ENCODE results near the gene TRAPPC13. TPM values are rescaled to one million over a fixed set of nuclear protein-coding genes. Genes with fewer than 3 reads are reported as not detected.
A peak's percentile ranks its signal among the peaks of the same experiment; 100 is the strongest.

The TRAPPC13 gene
- total and polyA plus RNA-seq, 2 of the 13 experiments (the other 11 are each of a cell fraction or from before 2014, with no cell fraction given), result 8.4 to 19.6 TPM

GRCh38 chr5:65624571-65625555, at the start of gene TRAPPC13, which contains the start of gene SHLD3 (continued):
- no peak for TF ChIP-seq ZNF333 (CRISPR knock-in tag; IDR thresholded peaks at IDR 0.05; ENCODE audit: borderline replicate concordance)
- no peak for TF ChIP-seq ZNF879 (CRISPR knock-in tag; IDR thresholded peaks at IDR 0.05)
- TF ChIP-seq ZNF331 (CRISPR knock-in tag; IDR thresholded peaks at IDR 0.05), result peak; percentile 60; the same call in 1 of the 2 replicates
- TF ChIP-seq CREB3 (CRISPR knock-in tag; IDR thresholded peaks at IDR 0.05), result 0 out of 2 replicates have a peak, but pooled peaks have one; percentile 19
- peak; percentile 19 for TF ChIP-seq RBM22 (optimal IDR thresholded peaks at IDR 0.05; ENCODE audit: low read length)
- TF ChIP-seq SATB2 (CRISPR knock-in tag; IDR thresholded peaks at IDR 0.05), result 0 out of 2 replicates have a peak, but pooled peaks have one; percentile 14
- TF ChIP-seq PATZ1 (CRISPR knock-in tag; IDR thresholded peaks at IDR 0.05), result peak; percentile 39; the same call in 1 of the 2 replicates
- peak; percentile 94 for TF ChIP-seq GABPB1 (CRISPR knock-in tag; IDR thresholded peaks at IDR 0.05)
- TF ChIP-seq SUZ12 (IDR thresholded peaks at IDR 0.05; ENCODE audit: low read depth, low read length), result peak; percentile 51
- no peak for TF ChIP-seq ZNF484 (CRISPR knock-in tag; IDR thresholded peaks at IDR 0.05; ENCODE audit: borderline replicate concordance, low read depth)
- no peak for TF ChIP-seq RFXAP (CRISPR knock-in tag; IDR thresholded peaks at IDR 0.05; ENCODE audit: borderline replicate concordance)
- peak; percentile 71 for TF ChIP-seq DMAP1 (CRISPR knock-in tag; IDR thresholded peaks at IDR 0.05)
- TF ChIP-seq ZNF513 (CRISPR knock-in tag; conservative IDR thresholded peaks at IDR 0.05), result no peak
- TF ChIP-seq RXRA (CRISPR knock-in tag; IDR thresholded peaks at IDR 0.05), result 0 out of 2 replicates have a peak, but pooled peaks have one; percentile 21
- TF ChIP-seq NFIC (IDR thresholded peaks at IDR 0.05; ENCODE audit: low read length), result peak; percentile 65; the same call in 1 of the 2 replicates
- TF ChIP-seq CCDC6 (CRISPR knock-in tag; IDR thresholded peaks at IDR 0.05), result 0 out of 2 replicates have a peak, but pooled peaks have one; percentile 29
- no peak for TF ChIP-seq GMEB2 (CRISPR knock-in tag; IDR thresholded peaks at IDR 0.05; ENCODE audit: low read depth)
- TF ChIP-seq RBAK (CRISPR knock-in tag; IDR thresholded peaks at IDR 0.05), result no peak
- TF ChIP-seq CHCHD3 (CRISPR knock-in tag; IDR thresholded peaks at IDR 0.05), result no peak
- TF ChIP-seq KDM3A (CRISPR knock-in tag; IDR thresholded peaks at IDR 0.05; ENCODE audit: low read depth), result 0 out of 2 replicates have a peak, but pooled peaks have one; percentile 59
